ENCODE results near the gene LDLRAD4. TPM values are rescaled to one million over a fixed set of nuclear protein-coding genes. Genes with fewer than 3 reads are reported as not detected.

Gene LDLRAD4
- total RNA-seq, 1 donor: 0.43 TPM

DNA sequence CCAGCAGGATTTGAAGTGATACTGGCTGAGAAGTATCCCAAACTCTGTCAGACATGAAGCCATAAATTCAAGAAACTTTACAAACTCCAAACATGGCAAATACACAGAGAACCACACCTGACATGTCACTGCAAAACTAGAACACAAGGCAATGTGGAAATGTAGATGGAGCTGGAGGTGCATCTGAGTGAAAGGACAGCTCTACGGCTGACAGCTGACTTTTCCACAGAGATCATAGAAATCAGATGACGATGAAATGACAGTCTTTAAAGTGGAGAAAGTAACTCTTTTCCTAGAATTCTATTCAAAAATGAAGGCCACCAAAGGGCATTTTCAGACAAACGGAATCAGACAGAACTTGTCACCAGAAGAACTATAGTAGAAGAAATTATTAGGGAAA is 97.5 kb downstream of the LDLRAD4 start:
- TF ChIP-seq, protein P1, sequence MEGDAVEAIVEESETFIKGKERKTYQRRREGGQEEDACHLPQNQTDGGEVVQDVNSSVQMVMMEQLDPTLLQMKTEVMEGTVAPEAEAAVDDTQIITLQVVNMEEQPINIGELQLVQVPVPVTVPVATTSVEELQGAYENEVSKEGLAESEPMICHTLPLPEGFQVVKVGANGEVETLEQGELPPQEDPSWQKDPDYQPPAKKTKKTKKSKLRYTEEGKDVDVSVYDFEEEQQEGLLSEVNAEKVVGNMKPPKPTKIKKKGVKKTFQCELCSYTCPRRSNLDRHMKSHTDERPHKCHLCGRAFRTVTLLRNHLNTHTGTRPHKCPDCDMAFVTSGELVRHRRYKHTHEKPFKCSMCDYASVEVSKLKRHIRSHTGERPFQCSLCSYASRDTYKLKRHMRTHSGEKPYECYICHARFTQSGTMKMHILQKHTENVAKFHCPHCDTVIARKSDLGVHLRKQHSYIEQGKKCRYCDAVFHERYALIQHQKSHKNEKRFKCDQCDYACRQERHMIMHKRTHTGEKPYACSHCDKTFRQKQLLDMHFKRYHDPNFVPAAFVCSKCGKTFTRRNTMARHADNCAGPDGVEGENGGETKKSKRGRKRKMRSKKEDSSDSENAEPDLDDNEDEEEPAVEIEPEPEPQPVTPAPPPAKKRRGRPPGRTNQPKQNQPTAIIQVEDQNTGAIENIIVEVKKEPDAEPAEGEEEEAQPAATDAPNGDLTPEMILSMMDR (IDR thresholded peaks at IDR 0.05; ENCODE audit: insufficient read depth, low read depth, low read length): no peak
- no peak overlapping the region for H3K4me3 ChIP-seq (ENCODE audit: low read depth, low read length)
- no peak for DNase-seq (ENCODE audit: low read depth)

DNA sequence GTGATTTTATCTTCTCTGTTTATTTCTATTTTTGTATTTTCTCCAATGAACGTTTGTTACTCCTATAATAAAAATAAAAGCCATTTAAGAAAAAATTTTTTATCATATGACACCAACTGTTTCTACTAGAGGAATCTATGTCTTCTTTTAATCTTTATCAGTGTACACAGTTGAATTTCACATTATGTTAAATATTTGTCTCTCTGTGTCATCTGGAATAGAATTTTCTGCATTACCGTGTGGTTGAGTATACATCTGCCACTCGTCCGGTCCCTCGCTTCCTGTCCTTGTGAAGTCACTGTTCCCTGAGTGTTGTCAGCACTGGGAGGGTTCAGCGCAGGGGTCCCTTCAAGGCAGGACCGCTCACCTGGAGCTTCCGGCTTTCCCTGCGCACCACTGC is 99.2 kb downstream of the LDLRAD4 start:
- no peak for DNase-seq (ENCODE audit: low read depth)
- TF ChIP-seq, protein P1 (IDR thresholded peaks at IDR 0.05; ENCODE audit: insufficient read depth, low read depth, low read length): no peak
- no peak overlapping the region for H3K4me3 ChIP-seq (ENCODE audit: low read depth, low read length)

DNA sequence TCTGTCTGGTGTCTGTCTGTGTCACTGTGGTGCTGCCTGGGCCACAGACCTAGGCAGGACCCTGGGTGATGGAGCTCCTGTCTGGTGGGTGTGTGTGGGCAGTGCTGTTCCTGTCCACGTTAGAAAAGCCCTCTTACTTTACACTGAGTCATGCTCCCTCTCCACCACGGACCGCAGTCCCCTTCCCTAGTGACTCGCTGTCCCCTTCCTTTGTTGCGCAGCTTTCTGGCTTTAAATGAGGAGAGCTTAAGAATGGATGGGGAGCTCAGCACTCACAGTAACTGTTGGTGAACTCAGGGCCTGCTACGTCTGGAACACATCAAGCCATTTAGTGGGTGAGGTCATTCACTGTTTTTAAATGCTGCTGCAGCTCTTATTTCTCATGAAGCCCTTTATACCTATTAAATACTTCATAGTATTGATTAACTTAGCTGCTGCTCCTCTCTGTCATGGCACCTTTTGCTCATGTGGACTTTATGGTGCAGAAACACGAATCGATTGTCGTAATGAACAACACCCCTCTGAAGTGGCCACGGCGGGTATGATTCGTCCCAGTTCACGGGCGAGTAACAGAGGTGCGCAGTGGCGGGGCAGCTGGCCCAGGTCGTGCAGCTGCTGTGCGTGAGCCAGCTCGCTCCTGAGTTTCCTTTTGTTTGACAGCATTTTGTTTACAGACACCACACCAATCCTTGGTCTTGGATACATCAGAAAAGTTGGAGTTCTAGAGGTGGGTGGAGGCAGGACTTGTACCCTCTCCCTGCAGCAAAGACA is 100.4 kb downstream of the LDLRAD4 start:
- DNase-seq (ENCODE audit: low read depth): no peak
- TF ChIP-seq, protein P1 (IDR thresholded peaks at IDR 0.05; ENCODE audit: insufficient read depth, low read depth, low read length): no peak

DNA sequence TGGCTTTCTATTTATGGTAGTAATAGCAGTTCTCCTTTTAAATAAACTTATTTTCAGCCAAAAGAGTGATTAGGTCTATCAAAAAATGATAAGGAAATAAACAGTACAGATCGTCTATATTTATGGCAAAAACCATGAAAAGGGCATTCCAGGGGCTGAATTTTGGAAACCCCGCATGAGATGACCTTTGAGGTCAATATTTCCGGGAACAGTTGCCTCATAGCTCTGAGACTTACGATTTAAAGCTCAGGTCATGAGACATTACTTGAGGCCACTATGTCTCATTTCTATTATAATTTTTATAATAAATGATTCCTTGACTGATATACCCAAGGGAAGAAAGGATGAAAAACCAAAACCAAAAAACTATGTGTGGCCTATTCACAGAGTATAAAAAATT is 101.1 kb downstream of the LDLRAD4 start:
- H3K4me3 ChIP-seq (ENCODE audit: low read depth, low read length): no peak overlapping the region
- no peak for DNase-seq (ENCODE audit: low read depth)
- TF ChIP-seq, protein P1 (IDR thresholded peaks at IDR 0.05; ENCODE audit: insufficient read depth, low read depth, low read length): no peak

More for the DNA sequence above, 100.4 kb downstream of the LDLRAD4 start:
- H3K4me3 ChIP-seq (ENCODE audit: low read depth, low read length): no peak overlapping the region

DNA sequence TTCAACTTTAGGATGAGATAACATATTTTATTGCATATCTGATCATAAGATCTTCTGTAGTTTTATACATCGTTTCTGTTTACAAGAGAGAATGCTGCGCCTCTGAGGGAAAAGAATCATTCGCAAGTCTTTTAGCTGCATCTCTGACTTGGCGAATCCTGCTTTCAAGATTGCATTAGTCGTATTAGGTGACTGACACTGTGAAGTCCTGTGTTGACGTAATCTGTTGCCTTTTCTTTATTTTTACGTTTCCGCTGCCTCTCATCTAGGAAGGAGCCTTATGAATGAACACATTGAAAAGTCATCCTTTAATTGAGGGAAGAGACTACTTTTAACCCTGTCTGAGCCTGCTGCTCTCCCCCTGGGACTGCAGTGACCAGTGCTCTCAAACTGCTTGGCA is 101.5 kb downstream of the LDLRAD4 start:
- DNase-seq (ENCODE audit: low read depth): no peak
- no peak overlapping the region for H3K4me3 ChIP-seq (ENCODE audit: low read depth, low read length)
- TF ChIP-seq, protein P1 (IDR thresholded peaks at IDR 0.05; ENCODE audit: insufficient read depth, low read depth, low read length): no peak

DNA sequence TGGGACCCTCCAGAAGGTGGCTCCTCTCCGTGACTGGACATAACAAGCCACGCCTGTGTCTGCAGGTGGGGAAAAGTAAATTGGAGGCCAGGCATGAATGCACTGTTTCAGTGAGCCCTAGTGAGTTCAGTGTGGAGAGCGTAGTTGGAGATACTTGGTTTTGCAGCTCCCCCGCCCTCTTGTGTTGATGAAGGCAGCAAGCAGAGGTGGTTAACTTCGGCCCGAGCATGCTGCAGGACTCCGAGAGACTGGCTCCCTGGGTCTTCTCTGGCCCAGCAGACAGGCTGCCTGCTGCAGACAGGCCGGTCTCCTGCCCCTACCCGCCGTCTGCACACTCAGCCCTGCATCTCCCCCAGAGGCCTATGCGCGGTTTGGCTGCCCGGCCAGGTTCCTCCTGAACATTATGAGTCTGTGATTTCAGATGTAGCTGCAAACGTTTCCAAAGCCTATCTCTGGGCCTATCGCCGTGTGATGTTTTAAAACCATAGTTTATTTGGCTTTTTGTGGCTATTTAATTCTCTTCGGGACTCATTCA is 102.4 kb downstream of the LDLRAD4 start:
- no peak for DNase-seq (ENCODE audit: low read depth)
- TF ChIP-seq, protein P1 (IDR thresholded peaks at IDR 0.05; ENCODE audit: insufficient read depth, low read depth, low read length): no peak
- H3K4me3 ChIP-seq (ENCODE audit: low read depth, low read length): no peak overlapping the region

All from fibroblast of villous mesenchyme (primary cell).